ENCODE measurements around the gene FGF2.
"Not testable (repeated sequence)": the region's sequence is repeated elsewhere in the genome, so short reads cannot be mapped to it uniquely, and the experiment has no call there.

The FGF2 gene

DNA sequence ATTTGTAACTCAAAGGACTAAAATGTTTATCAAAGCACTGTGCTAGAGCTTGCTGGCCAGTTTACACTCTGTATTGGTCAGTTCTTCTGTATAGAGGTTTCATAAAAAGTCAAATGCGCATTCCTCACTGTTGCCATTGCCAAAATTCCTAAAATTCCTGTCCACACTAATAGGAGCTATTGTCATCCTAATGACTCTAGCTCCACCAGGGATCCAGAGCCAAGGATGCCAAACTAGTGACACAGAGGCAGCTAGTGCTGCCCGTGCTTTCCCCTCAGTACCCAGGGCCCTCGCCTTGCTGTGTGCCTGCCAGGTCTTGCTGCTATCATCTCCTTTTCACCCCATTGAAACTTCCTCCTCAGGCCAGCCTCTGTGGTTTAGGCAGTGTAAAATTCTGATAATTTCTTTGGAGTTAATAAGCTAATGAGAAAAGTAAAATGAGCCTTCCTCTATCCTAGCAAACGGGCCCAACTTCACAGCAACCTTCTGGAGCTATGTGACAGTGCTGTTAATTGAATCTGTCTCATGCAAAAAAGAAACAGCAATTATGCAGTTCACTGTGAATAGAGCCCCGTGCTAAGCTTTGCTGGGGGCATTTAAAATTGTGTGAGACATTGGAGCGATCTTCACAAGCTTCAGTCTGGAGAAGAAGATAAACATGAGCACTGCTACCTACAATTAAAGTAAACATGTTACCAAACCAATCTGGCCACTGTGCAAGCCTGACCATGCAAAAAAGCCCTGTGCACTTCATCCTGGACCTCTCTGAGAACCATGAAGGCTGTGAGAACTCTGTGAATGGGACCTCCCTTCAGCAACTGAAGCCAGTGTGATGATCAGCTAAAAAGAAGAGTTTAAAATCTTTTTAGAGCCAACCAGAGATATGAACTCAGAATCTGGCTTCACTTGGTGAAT lies 43.1 kb upstream of the FGF2 start:
- no peak overlapping the region for H3K4me3 ChIP-seq (ENCODE audit: low read depth, low read length)
- no peaks in the 10 kb centered on the region for H3K79me2 ChIP-seq
- no peak overlapping the region for H3K9ac ChIP-seq
- no peaks in the 10 kb centered on the region for H3K27me3 ChIP-seq (ENCODE audit: control insufficient read depth, insufficient read depth, low read length)
- H3K36me3 ChIP-seq (ENCODE audit: control insufficient read depth, insufficient read depth, low read length): no peaks in the 10 kb centered on the region
- H3K27ac ChIP-seq: no peak overlapping the region
- H2AFZ ChIP-seq: no peak overlapping the region
- no peaks in the 10 kb centered on the region for H3K4me1 ChIP-seq
- no peaks in the 10 kb centered on the region for H3K9me3 ChIP-seq (ENCODE audit: control insufficient read depth, low read length)
- TF ChIP-seq, protein P1, sequence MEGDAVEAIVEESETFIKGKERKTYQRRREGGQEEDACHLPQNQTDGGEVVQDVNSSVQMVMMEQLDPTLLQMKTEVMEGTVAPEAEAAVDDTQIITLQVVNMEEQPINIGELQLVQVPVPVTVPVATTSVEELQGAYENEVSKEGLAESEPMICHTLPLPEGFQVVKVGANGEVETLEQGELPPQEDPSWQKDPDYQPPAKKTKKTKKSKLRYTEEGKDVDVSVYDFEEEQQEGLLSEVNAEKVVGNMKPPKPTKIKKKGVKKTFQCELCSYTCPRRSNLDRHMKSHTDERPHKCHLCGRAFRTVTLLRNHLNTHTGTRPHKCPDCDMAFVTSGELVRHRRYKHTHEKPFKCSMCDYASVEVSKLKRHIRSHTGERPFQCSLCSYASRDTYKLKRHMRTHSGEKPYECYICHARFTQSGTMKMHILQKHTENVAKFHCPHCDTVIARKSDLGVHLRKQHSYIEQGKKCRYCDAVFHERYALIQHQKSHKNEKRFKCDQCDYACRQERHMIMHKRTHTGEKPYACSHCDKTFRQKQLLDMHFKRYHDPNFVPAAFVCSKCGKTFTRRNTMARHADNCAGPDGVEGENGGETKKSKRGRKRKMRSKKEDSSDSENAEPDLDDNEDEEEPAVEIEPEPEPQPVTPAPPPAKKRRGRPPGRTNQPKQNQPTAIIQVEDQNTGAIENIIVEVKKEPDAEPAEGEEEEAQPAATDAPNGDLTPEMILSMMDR (IDR thresholded peaks at IDR 0.05): no peak
- no peak overlapping the region for H3K4me2 ChIP-seq (ENCODE audit: low read length)

GRCh38 chr4:122784261-122784660 lies 42.4 kb upstream of the FGF2 start:
- H3K36me3 ChIP-seq (ENCODE audit: control insufficient read depth, insufficient read depth, low read length): no peaks in the 10 kb centered on the region
- no peaks in the 10 kb centered on the region for H3K9me3 ChIP-seq (ENCODE audit: control insufficient read depth, low read length)
- no peak overlapping the region for H3K27ac ChIP-seq
- TF ChIP-seq, protein P1 (IDR thresholded peaks at IDR 0.05): no peak
- H2AFZ ChIP-seq: no peak overlapping the region
- no peaks in the 10 kb centered on the region for H3K27me3 ChIP-seq (ENCODE audit: control insufficient read depth, insufficient read depth, low read length)
- no peak overlapping the region for H3K4me3 ChIP-seq (ENCODE audit: low read depth, low read length)
- no peaks in the 10 kb centered on the region for H3K79me2 ChIP-seq
- H3K4me1 ChIP-seq: no peaks in the 10 kb centered on the region
- H3K9ac ChIP-seq: no peak overlapping the region
- no peak overlapping the region for H3K4me2 ChIP-seq (ENCODE audit: low read length)

GRCh38 chr4:122785099-122785498 lies 41.5 kb upstream of the FGF2 start:
- no peak overlapping the region for H3K4me3 ChIP-seq (ENCODE audit: low read depth, low read length)
- TF ChIP-seq, protein P1 (IDR thresholded peaks at IDR 0.05): no peak
- H3K9me3 ChIP-seq (ENCODE audit: control insufficient read depth, low read length): no peaks in the 10 kb centered on the region
- H3K79me2 ChIP-seq: no peaks in the 10 kb centered on the region
- H3K4me1 ChIP-seq: no peaks in the 10 kb centered on the region
- no peak overlapping the region for H3K27ac ChIP-seq
- no peaks in the 10 kb centered on the region for H3K36me3 ChIP-seq (ENCODE audit: control insufficient read depth, insufficient read depth, low read length)
- H3K27me3 ChIP-seq (ENCODE audit: control insufficient read depth, insufficient read depth, low read length): no peaks in the 10 kb centered on the region
- H2AFZ ChIP-seq: no peak overlapping the region
- no peak overlapping the region for H3K9ac ChIP-seq
- no peak overlapping the region for H3K4me2 ChIP-seq (ENCODE audit: low read length)

DNA sequence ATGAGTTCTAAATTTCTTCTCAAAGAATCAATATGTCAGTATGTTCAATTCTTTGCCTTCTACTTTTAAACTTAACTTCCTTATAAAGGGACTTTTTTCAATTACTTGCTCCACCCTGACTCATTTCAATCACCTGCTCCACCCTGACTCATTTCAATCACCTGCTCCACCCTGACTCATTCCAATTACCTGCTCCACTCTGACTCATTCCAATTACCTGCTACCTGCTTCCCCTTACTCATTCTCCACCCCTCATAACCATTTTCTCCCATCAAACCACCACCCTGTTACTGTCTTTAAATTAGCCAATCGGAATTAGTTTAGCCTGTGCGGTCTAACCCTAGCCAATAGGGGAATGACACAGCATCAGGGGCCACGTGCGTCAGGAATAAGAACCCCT lies 40.3 kb upstream of the FGF2 start:
- H3K27me3 ChIP-seq (ENCODE audit: control insufficient read depth, insufficient read depth, low read length); H3K9me3 ChIP-seq (ENCODE audit: control insufficient read depth, low read length); H3K36me3 ChIP-seq (ENCODE audit: control insufficient read depth, insufficient read depth, low read length); H3K27ac ChIP-seq; H3K9ac ChIP-seq; H2AFZ ChIP-seq; H3K4me3 ChIP-seq (ENCODE audit: low read depth, low read length); H3K79me2 ChIP-seq; H3K4me1 ChIP-seq; H3K4me2 ChIP-seq (ENCODE audit: low read length): not testable (repeated sequence)

DNA sequence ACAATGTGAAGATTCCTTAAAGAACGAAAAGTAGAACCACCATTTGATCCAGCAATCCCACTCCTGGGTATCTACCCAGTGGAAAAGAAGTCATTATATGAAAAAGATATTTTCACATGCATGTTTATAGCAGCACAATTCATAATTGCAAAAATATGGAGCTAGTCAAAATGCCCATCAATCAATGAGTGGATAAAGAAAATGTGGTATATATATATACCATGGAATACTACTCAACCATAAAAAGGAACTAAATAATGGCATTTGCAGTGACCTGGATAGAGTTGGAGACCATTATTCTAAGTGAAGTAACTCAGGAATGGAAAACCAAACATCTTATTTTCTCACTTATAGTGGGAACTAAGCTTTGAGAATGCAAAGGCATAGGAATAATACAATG lies 39.7 kb upstream of the FGF2 start:
- H3K4me2 ChIP-seq (ENCODE audit: low read length); H3K9ac ChIP-seq; H3K27ac ChIP-seq; H3K4me1 ChIP-seq; H3K36me3 ChIP-seq (ENCODE audit: control insufficient read depth, insufficient read depth, low read length); H3K9me3 ChIP-seq (ENCODE audit: control insufficient read depth, low read length); H3K79me2 ChIP-seq; H3K4me3 ChIP-seq (ENCODE audit: low read depth, low read length); H3K27me3 ChIP-seq (ENCODE audit: control insufficient read depth, insufficient read depth, low read length); H2AFZ ChIP-seq: not testable (repeated sequence)

Measured in parathyroid adenoma (tissue), 2 donors.